Measurements from ENCODE around the gene EXTL1. TPM values are rescaled to one million over a fixed set of nuclear protein-coding genes. Genes with fewer than 3 reads are reported as not detected.

EXTL1 gene
- total and polyA plus RNA-seq, 2 donors (not counting 3 experiments of a cell fraction or from before 2014, with no cell fraction given): not detected

GRCh38 chr1:26023826-26024225, 2.3 kb downstream of the EXTL1 start:
- no TSS peak for BruUV-seq (replicated peaks)
- FAIRE-seq: no peak
- dilution Hi-C loops (cut with MboI; ENCODE audit: extremely low pct_ligation_motif_present, low sequenced_read_pairs) (no loop called here), intact Hi-C loops (cut with micrococcal nuclease) (no loop called here)
- Histone ChIP-seq H3K36me3 (ENCODE audit: control insufficient read depth in 2 of 2, extremely low read depth in 1 of 2, insufficient read depth in 2 of 2, low read length in 2 of 2) (no peaks in the 10 kb centered on the region), H3K9me3 (replicated peaks; ENCODE audit: control insufficient read depth, insufficient read depth, low read length) (no peaks in the 10 kb centered on the region), H4K20me1 (replicated peaks; ENCODE audit: control insufficient read depth, extremely low read depth, insufficient read depth, low read length) (no peaks in the 10 kb centered on the region), H3K9me1 (replicated peaks; ENCODE audit: control insufficient read depth, extremely low read depth, insufficient read depth, low read length) (no peaks in the 10 kb centered on the region), H3K27me3 (ENCODE audit: control insufficient read depth in 2 of 2, insufficient read depth in 2 of 2, low read length in 2 of 2) (peaks cover 2 to 4% of the 10 kb centered on the region in 2 experiments), H3K9ac (replicated peaks; ENCODE audit: extremely low read depth, insufficient read depth, low read length) (no peak overlapping the region), H3K27ac (ENCODE audit: insufficient read depth, low read depth, low read length) (no peak overlapping the region), H3K4me3 (replicated peaks in 1 of 3; ENCODE audit: insufficient read depth in 1 of 3, low read depth in 1 of 3, low read length in 3 of 3) (no peak overlapping the region), H3K79me2 (ENCODE audit: control insufficient read depth, insufficient read depth, low read length) (no peaks in the 10 kb centered on the region), H2AFZ (ENCODE audit: low read depth, low read length) (no peak overlapping the region), H3K4me1 (ENCODE audit: control insufficient read depth, extremely low read depth, insufficient read depth, low read length) (no peaks in the 10 kb centered on the region), H3K4me2 (ENCODE audit: insufficient read depth, low read length) (no peak overlapping the region)
- ChIA-PET POLR2A (no interaction called here), CTCF (interaction anchor here (1.2 kb wide), 1 partner anchor 128 kb away, joined by 4 read pairs; no protein-coding TSS in a partner anchor)
- DNase-seq (ENCODE audit: low read depth, low spot score): no peak
- no peak for TF ChIP-seq POLR2A (IDR thresholded peaks at IDR 0.05; ENCODE audit: low read depth, low read length)
- no peak for TF ChIP-seq MYC (IDR thresholded peaks at IDR 0.05; ENCODE audit: low read depth, low read length)
- TF ChIP-seq CTCF (IDR thresholded peaks at IDR 0.05; ENCODE audit: extremely low read depth in 1 of 2, insufficient read depth in 1 of 2, low read depth in 1 of 2, low read length in 2 of 2): no peak
- no peak for TF ChIP-seq MAX (IDR thresholded peaks at IDR 0.05; ENCODE audit: insufficient read depth, insufficient read length)
- TF ChIP-seq JUN (IDR thresholded peaks at IDR 0.05; ENCODE audit: borderline replicate concordance, insufficient read depth, insufficient read length, low read depth): no peak
- TF ChIP-seq FOS (IDR thresholded peaks at IDR 0.05; ENCODE audit: borderline replicate concordance, insufficient read depth, low read length): no peak
- TF ChIP-seq EZH2 (IDR thresholded peaks at IDR 0.05; ENCODE audit: borderline replicate concordance, low read depth, low read length, severe bottlenecking): no peak
- no peak for TF ChIP-seq POLR2AphosphoS5 (IDR thresholded peaks at IDR 0.05; ENCODE audit: insufficient read depth, low read depth, low read length)
